ENCODE data around the gene CWC22.

GRCh38 chr2:180033993-180034894, 27.1 kb upstream of the CWC22 start:
- TF ChIP-seq EZH2 (IDR thresholded peaks at IDR 0.05; ENCODE audit: insufficient read depth, poor library complexity, severe bottlenecking) (no peak), EZH2phosphoT487 (IDR thresholded peaks at IDR 0.05; ENCODE audit: insufficient read depth, low read depth) (no peak)

Data from GM23248 (cell line).